Measurements from ENCODE around the gene KIF18A.
A peak's percentile ranks its signal among the peaks of the same experiment; 100 is the strongest.
"Not testable (repeated sequence)": the region's sequence is repeated elsewhere in the genome, so short reads cannot be mapped to it uniquely, and the experiment has no call there.

Gene KIF18A

GRCh38 chr11:28107191-28107749 is 686 bp downstream of the KIF18A start:
- DNase-seq: peak; percentile 29 to 58 (median 53)
- no peaks in the 10 kb centered on the region for H3K9me3 ChIP-seq (ENCODE audit: control extremely low read depth in 1 of 5, control insufficient read depth in 4 of 5, insufficient read depth in 2 of 5, low read depth in 1 of 5, low read length in 4 of 5)
- H3K27me3 ChIP-seq (replicated peaks in 2 of 5; ENCODE audit: control insufficient read depth in 4 of 5, insufficient read depth in 5 of 5, low read length in 4 of 5): no peaks in the 10 kb centered on the region
- ChIA-PET POLR2A (no interaction called here), CTCF (interaction anchor here (1.0 to 1.6 kb wide), 2 partner anchors 9 to 11 kb away, joined by 4 to 5 read pairs; no protein-coding TSS in a partner anchor)
- H3K4me3 ChIP-seq (ENCODE audit: control insufficient read depth in 1 of 7, extremely low read depth in 1 of 7, insufficient read depth in 4 of 7, low read depth in 2 of 7, low read length in 6 of 7): peak overlapping the region; percentile 64 to 100 (median 89)
- peaks cover 17 to 44% (median 31%) of the 10 kb centered on the region in 4 experiments for H3K4me1 ChIP-seq (ENCODE audit: control extremely low read depth in 1 of 4, control insufficient read depth in 4 of 4, insufficient read depth in 4 of 4, low read length in 3 of 4)
- H3K27ac ChIP-seq (ENCODE audit: insufficient read depth in 1 of 2, low read depth in 1 of 2, low read length in 2 of 2, poor library complexity in 1 of 2, severe bottlenecking in 2 of 2): peak overlapping the region; percentile 94 to 99
- H3K36me3 ChIP-seq (ENCODE audit: control insufficient read depth in 4 of 4, insufficient read depth in 4 of 4, low read length in 3 of 4): no peaks in the 10 kb centered on the region
- 0% methylated on average over 10 of the region's 11 CpGs for WGBS (ENCODE audit: insufficient coverage)

GRCh38 chr11:28106353-28107043 is 1.5 kb downstream of the KIF18A start:
- ChIA-PET POLR2A (no interaction called here), CTCF (no interaction called here)
- 100% methylated on average over 6 of the region's 14 CpGs for WGBS (ENCODE audit: insufficient coverage)
- Histone ChIP-seq H3K9me3 (ENCODE audit: control extremely low read depth in 1 of 5, control insufficient read depth in 4 of 5, insufficient read depth in 2 of 5, low read depth in 1 of 5, low read length in 4 of 5) (no peaks in the 10 kb centered on the region), H3K36me3 (ENCODE audit: control insufficient read depth in 4 of 4, insufficient read depth in 4 of 4, low read length in 3 of 4) (no peaks in the 10 kb centered on the region), H3K27ac (ENCODE audit: insufficient read depth in 1 of 2, low read depth in 1 of 2, low read length in 2 of 2, poor library complexity in 1 of 2, severe bottlenecking in 2 of 2) (peak overlapping the region; percentile 94 to 99), H3K4me3 (ENCODE audit: control insufficient read depth in 1 of 7, extremely low read depth in 1 of 7, insufficient read depth in 4 of 7, low read depth in 2 of 7, low read length in 6 of 7) (peak overlapping the region in 6 of 7 experiments; percentile 83 to 100 (median 92)), H3K4me1 (ENCODE audit: control extremely low read depth in 1 of 4, control insufficient read depth in 4 of 4, insufficient read depth in 4 of 4, low read length in 3 of 4) (peaks cover 17 to 42% (median 30%) of the 10 kb centered on the region in 4 experiments), H3K27me3 (replicated peaks in 2 of 5; ENCODE audit: control insufficient read depth in 4 of 5, insufficient read depth in 5 of 5, low read length in 4 of 5) (no peaks in the 10 kb centered on the region)
- no peak for DNase-seq

GRCh38 chr11:28105869-28106268 is 2.1 kb downstream of the KIF18A start:
- peak overlapping the region in 1 of 2 experiments; percentile 49 for H3K27ac ChIP-seq (ENCODE audit: insufficient read depth in 1 of 2, low read depth in 1 of 2, low read length in 2 of 2, poor library complexity in 1 of 2, severe bottlenecking in 2 of 2)
- ChIA-PET POLR2A (no interaction called here), CTCF (no interaction called here)
- H3K4me1 ChIP-seq (ENCODE audit: control extremely low read depth in 1 of 4, control insufficient read depth in 4 of 4, insufficient read depth in 4 of 4, low read length in 3 of 4): peaks cover 14 to 36% (median 25%) of the 10 kb centered on the region in 4 experiments
- WGBS (ENCODE audit: insufficient coverage): no CpG with 5 or more reads among the region's 5 CpGs
- H3K4me3 ChIP-seq (ENCODE audit: control insufficient read depth in 1 of 7, extremely low read depth in 1 of 7, insufficient read depth in 4 of 7, low read depth in 2 of 7, low read length in 6 of 7): peak overlapping the region in 2 of 7 experiments; percentile 27 to 83
- DNase-seq: no peak
- no peaks in the 10 kb centered on the region for H3K36me3 ChIP-seq (ENCODE audit: control insufficient read depth in 4 of 4, insufficient read depth in 4 of 4, low read length in 3 of 4)
- no peaks in the 10 kb centered on the region for H3K27me3 ChIP-seq (replicated peaks in 2 of 5; ENCODE audit: control insufficient read depth in 4 of 5, insufficient read depth in 5 of 5, low read length in 4 of 5)
- no peaks in the 10 kb centered on the region for H3K9me3 ChIP-seq (ENCODE audit: control extremely low read depth in 1 of 5, control insufficient read depth in 4 of 5, insufficient read depth in 2 of 5, low read depth in 1 of 5, low read length in 4 of 5)

GRCh38 chr11:28104984-28105383 is 3.0 kb downstream of the KIF18A start:
- no peaks in the 10 kb centered on the region for H3K27me3 ChIP-seq (replicated peaks in 2 of 5; ENCODE audit: control insufficient read depth in 4 of 5, insufficient read depth in 5 of 5, low read length in 4 of 5)
- no peak overlapping the region for H3K27ac ChIP-seq (ENCODE audit: insufficient read depth in 1 of 2, low read depth in 1 of 2, low read length in 2 of 2, poor library complexity in 1 of 2, severe bottlenecking in 2 of 2)
- H3K4me3 ChIP-seq (ENCODE audit: control insufficient read depth in 1 of 7, extremely low read depth in 1 of 7, insufficient read depth in 4 of 7, low read depth in 2 of 7, low read length in 6 of 7): no peak overlapping the region
- POLR2A ChIA-PET: no interaction called here
- H3K9me3 ChIP-seq (ENCODE audit: control extremely low read depth in 1 of 5, control insufficient read depth in 4 of 5, insufficient read depth in 2 of 5, low read depth in 1 of 5, low read length in 4 of 5): no peaks in the 10 kb centered on the region
- no peaks in the 10 kb centered on the region for H3K36me3 ChIP-seq (ENCODE audit: control insufficient read depth in 4 of 4, insufficient read depth in 4 of 4, low read length in 3 of 4)
- CTCF ChIA-PET: no interaction called here
- H3K4me1 ChIP-seq (ENCODE audit: control extremely low read depth in 1 of 4, control insufficient read depth in 4 of 4, insufficient read depth in 4 of 4, low read length in 3 of 4): peaks cover 14 to 33% (median 24%) of the 10 kb centered on the region in 4 experiments
- WGBS (ENCODE audit: insufficient coverage): no CpG with 5 or more reads among the region's 2 CpGs
- no peak for DNase-seq

GRCh38 chr11:28104425-28104824 is 3.5 kb downstream of the KIF18A start:
- Histone ChIP-seq H3K36me3 (ENCODE audit: control insufficient read depth in 4 of 4, insufficient read depth in 4 of 4, low read length in 3 of 4) (no peaks in the 10 kb centered on the region), H3K9me3 (ENCODE audit: control extremely low read depth in 1 of 5, control insufficient read depth in 4 of 5, insufficient read depth in 2 of 5, low read depth in 1 of 5, low read length in 4 of 5) (no peaks in the 10 kb centered on the region), H3K4me3 (ENCODE audit: control insufficient read depth in 1 of 7, extremely low read depth in 1 of 7, insufficient read depth in 4 of 7, low read depth in 2 of 7, low read length in 6 of 7) (no peak overlapping the region), H3K27ac (ENCODE audit: insufficient read depth in 1 of 2, low read depth in 1 of 2, low read length in 2 of 2, poor library complexity in 1 of 2, severe bottlenecking in 2 of 2) (no peak overlapping the region), H3K4me1 (ENCODE audit: control extremely low read depth in 1 of 4, control insufficient read depth in 4 of 4, insufficient read depth in 4 of 4, low read length in 3 of 4) (peaks cover 14 to 28% (median 22%) of the 10 kb centered on the region in 4 experiments), H3K27me3 (replicated peaks in 2 of 5; ENCODE audit: control insufficient read depth in 4 of 5, insufficient read depth in 5 of 5, low read length in 4 of 5) (no peaks in the 10 kb centered on the region)
- no peak for DNase-seq
- CTCF ChIA-PET: interaction anchor here (1.2 kb wide), 1 partner anchor 15 kb away, joined by 3 read pairs; no protein-coding TSS in a partner anchor
- WGBS (ENCODE audit: insufficient coverage): no CpG with 5 or more reads among the region's 1 CpG
- POLR2A ChIA-PET: no interaction called here

- WGBS (ENCODE audit: insufficient coverage): no CpG with 5 or more reads among the region's 4 CpGs
These were observed 5.7 kb downstream of the KIF18A start for GRCh38 chr11:28102300-28102699.

GRCh38 chr11:28100665-28101064 is 7.3 kb downstream of the KIF18A start:
- ChIA-PET POLR2A (no interaction called here), CTCF (no interaction called here)
- no CpG with 5 or more reads among the region's 2 CpGs for WGBS (ENCODE audit: insufficient coverage)
- H3K4me1 ChIP-seq (ENCODE audit: control extremely low read depth in 1 of 4, control insufficient read depth in 4 of 4, insufficient read depth in 4 of 4, low read length in 3 of 4): peaks cover 0 to 3% (median 0%) of the 10 kb centered on the region in 4 experiments
- H3K4me3 ChIP-seq (ENCODE audit: control insufficient read depth in 1 of 7, extremely low read depth in 1 of 7, insufficient read depth in 4 of 7, low read depth in 2 of 7, low read length in 6 of 7): no peak overlapping the region
- no peak overlapping the region for H3K27ac ChIP-seq (ENCODE audit: insufficient read depth in 1 of 2, low read depth in 1 of 2, low read length in 2 of 2, poor library complexity in 1 of 2, severe bottlenecking in 2 of 2)
- peaks cover 0 to 1% (median 0%) of the 10 kb centered on the region in 5 experiments for H3K9me3 ChIP-seq (ENCODE audit: control extremely low read depth in 1 of 5, control insufficient read depth in 4 of 5, insufficient read depth in 2 of 5, low read depth in 1 of 5, low read length in 4 of 5)
- no peaks in the 10 kb centered on the region for H3K27me3 ChIP-seq (replicated peaks in 2 of 5; ENCODE audit: control insufficient read depth in 4 of 5, insufficient read depth in 5 of 5, low read length in 4 of 5)
- peaks cover 0 to 9% (median 2%) of the 10 kb centered on the region in 4 experiments for H3K36me3 ChIP-seq (ENCODE audit: control insufficient read depth in 4 of 4, insufficient read depth in 4 of 4, low read length in 3 of 4)
- DNase-seq: no peak

More at GRCh38 chr11:28102300-28102699, 5.7 kb downstream of the KIF18A start:
- POLR2A ChIA-PET; DNase-seq; H3K27me3 ChIP-seq (replicated peaks in 2 of 5; ENCODE audit: control insufficient read depth in 4 of 5, insufficient read depth in 5 of 5, low read length in 4 of 5); H3K27ac ChIP-seq (ENCODE audit: insufficient read depth in 1 of 2, low read depth in 1 of 2, low read length in 2 of 2, poor library complexity in 1 of 2, severe bottlenecking in 2 of 2); H3K9me3 ChIP-seq (ENCODE audit: control extremely low read depth in 1 of 5, control insufficient read depth in 4 of 5, insufficient read depth in 2 of 5, low read depth in 1 of 5, low read length in 4 of 5); H3K36me3 ChIP-seq (ENCODE audit: control insufficient read depth in 4 of 4, insufficient read depth in 4 of 4, low read length in 3 of 4); H3K4me3 ChIP-seq (ENCODE audit: control insufficient read depth in 1 of 7, extremely low read depth in 1 of 7, insufficient read depth in 4 of 7, low read depth in 2 of 7, low read length in 6 of 7); CTCF ChIA-PET: not testable (repeated sequence)
- H3K4me1 ChIP-seq (ENCODE audit: control extremely low read depth in 1 of 4, control insufficient read depth in 4 of 4, insufficient read depth in 4 of 4, low read length in 3 of 4): peaks cover 3 to 15% (median 11%) of the 10 kb centered on the region in 4 experiments
